Activated T-helper 1 cell treated with anti-CD3 and anti-CD28 coated beads, Interleukin-12 subunit alpha, Interleukin-12 subunit beta, Interleukin-2, Interleukin-4 antibody, amounts not matched to agents 30 ng/mL and 10 ng/mL and 1 ng/mL, durations not matched to agents 14 hours and 24 hours and 36 hours (primary cell): ENCODE results near the gene KRTAP10-12. TPM values are rescaled to one million over a fixed set of nuclear protein-coding genes. Genes with fewer than 3 reads are reported as not detected.

ENCODE experiments used
- DNase-seq: peaks from one replicate; pipeline ENCODE4 v3.0.0; 2021; ENCODE audit warnings: low spot score
- H3K27ac Mint-ChIP-seq: one replicate; pipeline ENCODE4 v1.8.0; 2021; ENCODE audit warnings: mild to moderate bottlenecking, mixed read lengths
- H3K27me3 Mint-ChIP-seq: one replicate; pipeline ENCODE4 v1.8.0; 2022; ENCODE audit warnings: mild to moderate bottlenecking, moderate library complexity, mixed read lengths; ENCODE audit not compliant: insufficient read depth
- H3K36me3 Mint-ChIP-seq: one replicate; pipeline ENCODE4 v1.8.0; 2021; ENCODE audit warnings: low read depth, mixed read lengths
- H3K4me1 Mint-ChIP-seq: one replicate; pipeline ENCODE4 v1.8.0; 2021; ENCODE audit warnings: low read depth, mixed read lengths
- H3K4me3 Mint-ChIP-seq: one replicate; pipeline ENCODE4 v1.8.0; 2021; ENCODE audit warnings: mild to moderate bottlenecking, moderate library complexity, mixed read lengths
- H3K9me3 Mint-ChIP-seq: one replicate; pipeline ENCODE4 v1.8.0; 2021; ENCODE audit warnings: mixed read lengths
- intact Hi-C: fragments of 100-400 bp; cut with micrococcal nuclease; formaldehyde crosslinking; loops from one replicate; pipeline ENCODE4 v1.15.1; 2024
- total RNA-seq: library from RNA; stranded (reverse); gene quantifications from 2 replicates; pipeline ENCODE4 v1.2.3, GENCODE V29; 2022

The KRTAP10-12 gene
- total RNA-seq, 1 donor from 2014 or later = not detected

DNA sequence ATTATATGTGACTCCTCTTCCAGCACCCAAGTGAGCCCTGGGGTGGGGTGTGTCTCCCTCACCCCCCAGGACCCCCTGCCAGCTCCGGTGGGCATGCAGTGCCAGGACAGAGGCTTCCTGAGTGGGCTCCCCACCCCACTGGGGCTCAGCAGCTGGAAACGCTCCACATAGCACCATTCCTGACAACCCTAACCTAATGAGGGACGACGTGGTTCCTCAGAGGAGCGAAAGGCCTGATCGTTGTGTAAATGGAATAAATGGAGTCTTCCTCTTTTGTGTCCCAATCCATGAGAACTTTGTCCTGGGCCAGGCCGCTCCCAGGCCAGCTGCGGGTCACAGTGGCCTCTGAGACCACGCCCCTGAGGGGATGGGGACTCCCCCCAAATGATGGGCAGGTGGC, 16.2 kb downstream of the KRTAP10-12 start:
- intact Hi-C loops = loop anchor here (10.0 kb wide), 1 partner anchor 128 kb away; the partner anchor contains the start of gene KRTAP10-5

DNA sequence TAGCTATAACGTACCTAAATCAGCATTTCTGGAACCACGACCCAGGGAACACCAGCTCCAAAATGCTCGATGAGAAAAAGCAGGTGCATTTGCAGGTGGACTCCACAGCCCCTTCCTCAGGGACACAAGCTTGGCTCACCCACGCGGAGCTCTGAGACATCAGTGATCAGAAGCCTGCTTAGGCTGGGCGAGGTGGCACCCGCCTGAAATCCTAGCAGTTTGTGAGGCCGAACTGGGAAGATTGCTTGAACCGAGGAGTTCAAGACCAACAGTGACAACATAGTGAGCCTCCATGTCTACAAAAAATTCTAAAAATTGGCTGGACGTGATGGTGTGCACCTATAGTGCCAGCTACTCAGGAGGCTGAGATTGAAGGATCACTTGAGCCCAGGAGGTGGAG, 16.9 kb downstream of the KRTAP10-12 start:
- peaks cover 66% of the 10 kb centered on the region for H3K27me3 Mint-ChIP-seq
- no peaks in the 10 kb centered on the region for H3K9me3 Mint-ChIP-seq
- intact Hi-C loops = loop anchor here (10.0 kb wide), 1 partner anchor 129 kb away; the partner anchor contains the start of gene KRTAP10-5
- H3K27ac Mint-ChIP-seq = no peak overlapping the region
- peaks cover 21% of the 10 kb centered on the region for H3K4me1 Mint-ChIP-seq
- no peak for DNase-seq
- no peak overlapping the region for H3K4me3 Mint-ChIP-seq
- no peaks in the 10 kb centered on the region for H3K36me3 Mint-ChIP-seq

More for the DNA sequence above, 16.2 kb downstream of the KRTAP10-12 start:
- Mint-ChIP-seq H3K4me3 (no peak overlapping the region), H3K4me1 (peaks cover 21% of the 10 kb centered on the region), H3K27ac (no peak overlapping the region), H3K9me3 (no peaks in the 10 kb centered on the region), H3K36me3 (no peaks in the 10 kb centered on the region), H3K27me3 (peaks cover 64% of the 10 kb centered on the region)
- DNase-seq = no peak

DNA sequence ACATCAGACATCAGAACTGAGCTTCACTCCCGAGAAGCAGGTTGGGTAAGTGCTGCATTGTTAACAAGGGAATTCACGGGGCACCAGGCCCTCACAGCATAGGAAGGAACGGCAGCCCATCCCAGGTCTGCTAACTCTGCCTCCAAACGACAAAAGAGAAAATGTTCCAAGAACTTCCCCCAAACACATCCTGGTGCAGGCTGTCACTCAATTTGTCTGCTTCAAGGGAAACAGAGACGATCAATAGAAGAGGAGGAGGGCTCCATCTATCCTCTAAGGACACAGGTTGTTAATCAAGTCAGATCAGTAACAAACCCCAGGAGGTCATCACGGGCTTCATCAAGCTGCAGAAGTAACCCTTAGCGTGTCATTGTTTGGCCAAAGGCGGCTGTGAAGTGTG, 17.9 kb downstream of the KRTAP10-12 start:
- H3K27me3 Mint-ChIP-seq = peaks cover 65% of the 10 kb centered on the region
- H3K4me3 Mint-ChIP-seq = no peak overlapping the region
- H3K9me3 Mint-ChIP-seq = no peaks in the 10 kb centered on the region
- H3K36me3 Mint-ChIP-seq = no peaks in the 10 kb centered on the region
- no peak for DNase-seq
- H3K4me1 Mint-ChIP-seq = peaks cover 12% of the 10 kb centered on the region
- intact Hi-C loops = loop anchor here (10.0 kb wide), 1 partner anchor 130 kb away; the partner anchor contains the start of gene KRTAP10-5
- H3K27ac Mint-ChIP-seq = no peak overlapping the region

DNA sequence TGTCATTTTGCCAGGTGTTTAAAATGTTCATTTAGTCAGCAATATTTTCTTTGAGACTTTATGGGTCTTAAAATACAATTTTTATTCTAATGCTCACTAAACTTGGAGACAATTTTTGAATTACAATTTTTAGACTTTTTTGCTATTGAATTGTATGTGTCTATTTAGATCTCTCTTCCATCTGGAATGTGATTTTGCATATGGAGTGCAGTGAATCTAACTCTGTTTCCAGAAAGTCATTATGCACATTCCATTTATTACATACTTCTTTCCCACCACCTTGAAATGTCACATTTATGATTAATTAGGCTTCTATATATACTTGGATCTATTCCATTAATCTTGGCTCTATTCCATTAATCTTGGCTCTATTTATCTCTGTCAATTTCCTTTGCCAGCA, 20.0 kb downstream of the KRTAP10-12 start:
- H3K27ac Mint-ChIP-seq = no peak overlapping the region
- intact Hi-C loops = loop anchor here (10.0 kb wide), 1 partner anchor 132 kb away; the partner anchor contains the start of gene KRTAP10-5

DNA sequence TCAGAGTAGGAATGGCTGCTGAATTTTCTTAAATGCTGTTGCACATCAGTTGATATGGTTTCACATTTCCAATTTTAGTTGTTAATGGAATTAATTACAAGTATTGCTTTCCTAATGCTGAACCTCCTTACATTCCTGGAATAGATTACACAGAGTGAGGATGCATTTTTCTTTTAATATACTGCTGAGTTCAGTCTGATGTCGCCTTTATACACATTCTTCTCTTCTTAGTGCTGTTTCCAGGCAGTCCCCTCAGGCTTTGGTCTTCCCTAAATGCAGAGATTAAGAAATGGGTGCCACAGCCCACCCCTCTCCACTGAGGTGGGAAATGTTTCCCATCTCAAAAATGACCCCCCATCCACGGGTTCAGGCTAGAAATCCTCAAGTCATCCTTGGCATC, 21.1 kb downstream of the KRTAP10-12 start:
- Mint-ChIP-seq H3K9me3 (no peaks in the 10 kb centered on the region), H3K27me3 (peaks cover 62% of the 10 kb centered on the region), H3K27ac (no peak overlapping the region), H3K36me3 (no peaks in the 10 kb centered on the region), H3K4me3 (no peak overlapping the region), H3K4me1 (peaks cover 16% of the 10 kb centered on the region)
- DNase-seq = no peak
- intact Hi-C loops = loop anchor here (10.0 kb wide), 1 partner anchor 133 kb away; the partner anchor contains the start of gene KRTAP10-5

More for the DNA sequence above, 20.0 kb downstream of the KRTAP10-12 start:
- peaks cover 63% of the 10 kb centered on the region for H3K27me3 Mint-ChIP-seq
- DNase-seq = no peak
- peaks cover 11% of the 10 kb centered on the region for H3K4me1 Mint-ChIP-seq
- no peaks in the 10 kb centered on the region for H3K9me3 Mint-ChIP-seq
- no peaks in the 10 kb centered on the region for H3K36me3 Mint-ChIP-seq
- no peak overlapping the region for H3K4me3 Mint-ChIP-seq

DNA sequence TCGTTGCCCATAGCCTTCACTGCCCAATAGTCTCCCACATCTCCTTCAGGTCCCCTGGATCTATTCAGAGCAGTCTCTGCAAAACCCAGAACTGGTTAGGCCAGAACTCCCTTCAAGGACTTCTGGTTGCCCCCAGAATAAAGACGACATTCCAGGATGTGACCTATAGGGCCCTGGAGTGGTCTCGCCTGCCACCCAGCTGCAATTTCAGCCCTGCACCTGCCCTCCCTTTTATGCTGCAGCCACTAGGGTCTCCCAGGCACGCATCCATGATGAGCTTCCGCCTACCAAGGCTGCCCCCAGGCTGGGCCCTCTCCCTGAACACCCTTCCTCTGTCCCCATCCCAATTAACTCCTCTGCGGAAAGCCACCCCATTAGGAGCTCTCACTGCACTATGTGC, 21.6 kb downstream of the KRTAP10-12 start:
- no peaks in the 10 kb centered on the region for H3K9me3 Mint-ChIP-seq
- H3K4me3 Mint-ChIP-seq = no peak overlapping the region
- H3K4me1 Mint-ChIP-seq = peaks cover 19% of the 10 kb centered on the region
- intact Hi-C loops = loop anchor here (10.0 kb wide), 1 partner anchor 134 kb away; the partner anchor contains the start of gene KRTAP10-5
- no peak for DNase-seq
- no peak overlapping the region for H3K27ac Mint-ChIP-seq
- H3K36me3 Mint-ChIP-seq = no peaks in the 10 kb centered on the region
- H3K27me3 Mint-ChIP-seq = peaks cover 60% of the 10 kb centered on the region

DNA sequence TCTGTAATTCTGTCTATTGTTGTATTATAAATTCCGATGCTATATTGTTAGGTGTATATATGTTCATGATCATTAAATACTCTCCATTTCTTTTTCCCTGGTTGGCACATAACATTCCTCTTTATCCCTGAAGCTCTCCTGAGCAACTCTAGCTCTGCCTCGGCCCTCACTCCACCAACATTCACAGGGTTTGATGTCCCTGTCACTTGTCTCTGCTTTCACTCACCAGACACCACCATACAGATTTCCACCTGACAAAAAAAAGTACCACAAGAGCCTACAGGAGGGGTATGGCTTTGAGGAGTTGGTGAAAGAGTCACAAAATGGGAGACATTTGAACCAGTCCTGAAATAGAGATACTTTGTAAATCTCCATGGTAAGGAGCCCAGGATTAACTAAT, 23.2 kb downstream of the KRTAP10-12 start:
- H3K4me3 Mint-ChIP-seq = no peak overlapping the region
- no peak overlapping the region for H3K27ac Mint-ChIP-seq
- no peaks in the 10 kb centered on the region for H3K9me3 Mint-ChIP-seq
- H3K27me3 Mint-ChIP-seq = peaks cover 58% of the 10 kb centered on the region
- intact Hi-C loops = no loop called here
- no peaks in the 10 kb centered on the region for H3K36me3 Mint-ChIP-seq
- peaks cover 13% of the 10 kb centered on the region for H3K4me1 Mint-ChIP-seq
- no peak for DNase-seq

DNA sequence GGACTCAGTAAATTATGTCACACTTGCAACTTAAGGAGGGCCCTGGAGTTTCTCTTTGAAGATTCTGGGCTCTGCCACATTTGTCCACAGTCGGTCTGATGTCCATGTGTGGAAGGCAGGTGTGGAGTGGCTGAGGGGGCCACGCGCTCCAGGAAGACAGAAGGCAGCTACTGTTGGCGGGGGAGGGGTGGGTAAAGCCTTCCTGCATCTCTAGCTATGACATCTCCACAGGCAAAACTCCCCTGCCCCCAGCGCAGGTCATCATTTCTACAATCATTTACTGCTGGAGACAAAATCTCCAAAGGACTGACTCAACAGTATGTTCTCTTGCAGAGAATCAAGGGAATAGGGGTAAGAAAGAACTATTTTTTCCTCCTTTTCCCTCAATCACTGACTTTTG, 25.8 kb downstream of the KRTAP10-12 start:
- Mint-ChIP-seq H3K9me3 (no peaks in the 10 kb centered on the region), H3K27ac (no peak overlapping the region), H3K36me3 (no peaks in the 10 kb centered on the region), H3K4me1 (peaks cover 8% of the 10 kb centered on the region), H3K4me3 (no peak overlapping the region), H3K27me3 (peaks cover 67% of the 10 kb centered on the region)
- intact Hi-C loops = no loop called here
- no peak for DNase-seq

DNA sequence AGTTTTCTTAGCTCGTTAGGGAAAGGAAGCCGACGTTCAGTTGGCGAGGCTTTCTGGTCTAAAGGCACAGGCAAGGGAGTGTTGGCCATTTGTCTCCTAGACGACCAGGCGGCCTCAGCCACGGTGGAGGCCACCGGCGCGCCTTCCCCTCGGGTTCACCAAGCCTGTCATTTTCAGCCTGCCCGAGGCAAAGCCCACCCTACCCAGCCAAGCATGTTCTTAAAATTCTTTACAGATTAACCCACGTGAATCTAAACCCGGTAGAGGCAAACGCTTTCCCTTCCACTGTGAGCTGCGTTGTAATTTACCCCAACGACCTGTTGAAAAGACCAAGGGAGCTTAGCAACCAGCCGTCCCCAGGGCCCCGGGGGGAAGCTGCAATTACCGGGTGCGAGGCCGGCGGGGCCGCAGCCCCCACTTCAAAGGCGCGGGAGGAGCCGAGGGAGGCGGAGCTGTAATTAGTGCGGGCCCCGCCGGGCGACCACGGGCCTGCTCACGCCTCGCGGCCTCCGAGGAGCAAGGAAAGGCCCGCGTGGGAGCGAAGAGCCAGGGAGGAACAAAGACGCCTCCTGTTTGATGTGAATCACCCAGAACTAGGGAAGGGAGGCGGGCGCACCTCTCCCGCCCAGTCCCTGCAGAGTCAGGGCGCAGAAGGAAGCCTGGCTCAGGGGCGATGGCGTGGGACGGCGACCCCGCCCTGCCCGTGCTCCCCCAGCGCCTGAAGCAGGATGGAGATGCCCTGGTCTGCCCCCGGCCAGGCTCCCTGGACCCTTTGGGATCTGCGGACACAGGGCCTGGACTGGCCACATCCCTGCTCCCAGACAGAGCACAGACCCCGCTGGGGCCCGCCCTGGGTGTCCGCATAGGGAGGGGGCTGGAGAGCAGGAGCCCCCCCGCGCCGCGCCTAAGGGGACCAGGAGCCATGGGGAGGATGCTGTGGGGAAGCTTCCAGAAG, 26.5 kb downstream of the KRTAP10-12 start:
- DNase-seq = no peak
- intact Hi-C loops = no loop called here
- Mint-ChIP-seq H3K27ac (no peak overlapping the region), H3K9me3 (no peaks in the 10 kb centered on the region), H3K36me3 (no peaks in the 10 kb centered on the region), H3K4me1 (peaks cover 8% of the 10 kb centered on the region), H3K27me3 (peaks cover 60% of the 10 kb centered on the region), H3K4me3 (no peak overlapping the region)

DNA sequence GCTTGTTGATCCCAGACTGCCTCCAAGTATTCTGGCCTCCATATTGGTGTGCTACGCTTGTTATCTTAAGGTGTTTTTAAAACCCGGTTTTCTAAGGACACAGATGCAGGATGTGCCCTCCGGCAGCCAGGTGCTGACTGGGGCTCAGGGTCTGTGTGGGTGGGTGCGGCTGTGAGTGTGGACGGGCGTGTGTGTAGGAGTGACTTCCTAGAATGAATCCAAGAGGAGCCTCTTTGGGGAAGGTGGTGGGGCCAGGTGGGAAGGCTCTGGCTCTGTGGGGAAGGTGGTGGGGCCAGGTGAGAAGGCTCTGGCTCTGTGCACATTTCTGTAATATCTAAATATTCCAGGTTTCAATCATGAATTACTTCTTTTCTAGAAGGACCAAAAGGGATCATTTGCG, 27.2 kb downstream of the KRTAP10-12 start:
- peaks cover 8% of the 10 kb centered on the region for H3K4me1 Mint-ChIP-seq
- intact Hi-C loops = no loop called here
- DNase-seq = no peak
- no peaks in the 10 kb centered on the region for H3K9me3 Mint-ChIP-seq
- no peak overlapping the region for H3K27ac Mint-ChIP-seq
- H3K27me3 Mint-ChIP-seq = peaks cover 55% of the 10 kb centered on the region
- H3K36me3 Mint-ChIP-seq = no peaks in the 10 kb centered on the region
- no peak overlapping the region for H3K4me3 Mint-ChIP-seq

DNA sequence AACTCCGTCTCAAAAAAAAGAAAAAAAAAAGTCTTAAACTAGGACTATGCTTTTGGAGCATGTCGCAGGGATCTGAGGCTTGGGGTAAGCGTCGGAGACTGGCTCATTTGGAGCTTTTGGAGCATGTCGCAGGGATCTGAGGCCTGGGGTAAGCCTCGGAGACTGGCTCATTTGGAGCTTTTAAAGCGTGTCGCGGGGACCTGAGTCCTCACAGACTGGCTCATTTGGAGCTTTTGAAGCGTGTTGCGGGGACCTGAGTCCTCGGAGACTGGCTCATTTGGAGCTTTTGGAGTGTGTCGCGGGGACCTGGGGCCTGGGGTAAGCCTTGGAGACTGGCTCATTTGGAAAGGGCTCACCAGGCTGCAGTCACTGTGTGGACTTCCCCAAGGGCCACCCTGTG, 28.0 kb downstream of the KRTAP10-12 start:
- Mint-ChIP-seq H3K27me3 (peaks cover 49% of the 10 kb centered on the region), H3K36me3 (no peaks in the 10 kb centered on the region), H3K9me3 (no peaks in the 10 kb centered on the region), H3K4me1 (peaks cover 8% of the 10 kb centered on the region), H3K4me3 (no peak overlapping the region), H3K27ac (no peak overlapping the region)
- intact Hi-C loops = no loop called here
- DNase-seq = no peak

DNA sequence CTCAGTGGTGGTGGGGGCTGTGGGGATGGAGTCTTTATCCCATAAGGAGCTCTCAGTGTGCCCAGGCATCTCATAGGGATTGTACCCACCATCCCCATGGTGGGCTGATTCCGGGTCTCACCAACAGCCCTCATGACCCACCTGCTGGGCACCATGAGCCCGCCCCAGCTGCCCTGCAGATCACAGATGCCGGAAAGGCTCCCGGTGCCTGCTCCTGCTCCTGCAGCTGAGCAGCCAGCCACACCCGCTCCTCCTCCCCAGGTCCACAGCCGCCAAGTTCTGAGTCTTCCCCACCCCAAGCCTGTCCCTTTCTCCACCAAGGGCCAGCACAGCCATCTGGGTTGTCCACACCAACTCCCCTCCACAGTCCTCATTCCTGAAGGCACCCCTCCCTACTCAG, 29.9 kb downstream of the KRTAP10-12 start:
- H3K4me3 Mint-ChIP-seq = no peak overlapping the region
- H3K36me3 Mint-ChIP-seq = no peaks in the 10 kb centered on the region
- H3K27me3 Mint-ChIP-seq = peaks cover 36% of the 10 kb centered on the region
- H3K27ac Mint-ChIP-seq = no peak overlapping the region
- peaks cover 8% of the 10 kb centered on the region for H3K4me1 Mint-ChIP-seq
- no peaks in the 10 kb centered on the region for H3K9me3 Mint-ChIP-seq
- intact Hi-C loops = no loop called here
- DNase-seq = no peak

DNA sequence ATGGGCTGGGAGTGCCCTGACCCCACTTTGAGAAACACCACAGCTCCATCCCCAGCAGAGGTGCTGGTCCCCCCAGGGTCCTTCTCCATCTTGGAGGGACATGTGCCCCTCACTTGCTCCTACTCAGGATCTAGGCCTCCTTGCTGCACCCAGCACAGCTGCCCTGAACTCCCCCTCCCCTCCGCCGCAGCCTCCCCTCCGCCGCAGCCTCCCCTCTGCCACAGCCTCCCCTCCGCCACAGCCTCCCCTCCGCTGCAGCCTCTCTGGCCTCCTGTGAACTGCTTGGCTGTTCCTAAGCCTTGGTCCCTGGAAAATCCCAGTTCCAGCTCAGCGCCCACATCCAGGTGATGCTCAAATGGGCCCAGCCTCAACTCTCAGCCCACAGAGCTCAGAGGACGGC, 30.3 kb downstream of the KRTAP10-12 start:
- Mint-ChIP-seq H3K4me3 (no peak overlapping the region), H3K27ac (no peak overlapping the region), H3K36me3 (no peaks in the 10 kb centered on the region), H3K4me1 (peaks cover 8% of the 10 kb centered on the region), H3K27me3 (peaks cover 35% of the 10 kb centered on the region), H3K9me3 (no peaks in the 10 kb centered on the region)
- DNase-seq = no peak
- intact Hi-C loops = no loop called here
